ENCODE data around the gene ANGPTL2. TPM values are rescaled to one million over a fixed set of nuclear protein-coding genes. Genes with fewer than 3 reads are reported as not detected.
A peak's percentile ranks its signal among the peaks of the same experiment; 100 is the strongest.

ANGPTL2 gene
- total and polyA plus RNA-seq, 4 donors, result 0.93 to 3.2 (median 1.9) TPM

DNA sequence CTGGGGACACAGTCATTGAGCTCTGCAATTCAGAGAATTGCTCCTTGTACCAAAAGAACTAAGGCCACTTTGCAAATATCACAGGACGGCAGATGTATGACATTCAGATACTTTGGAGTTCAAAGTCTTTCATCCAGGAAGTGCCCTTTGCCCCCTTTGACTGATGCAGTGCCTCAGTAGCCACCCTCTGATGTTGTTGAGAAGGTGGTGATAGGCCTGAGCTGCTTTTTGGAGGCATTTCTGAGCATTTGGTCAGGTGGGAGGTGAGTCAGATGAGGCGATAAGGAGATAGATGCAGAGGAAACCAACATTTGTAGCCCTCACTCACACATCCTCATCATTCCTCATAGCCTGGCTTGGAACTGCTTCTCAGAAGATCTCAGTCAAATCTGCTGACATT, 63.4 kb downstream of the ANGPTL2 start:
- DNase-seq (ENCODE audit: low spot score), result no peak
- Histone ChIP-seq H3K27ac (ENCODE audit: low read depth in 1 of 2, low read length in 2 of 2) (no peak overlapping the region), H3K9ac (ENCODE audit: low read depth in 1 of 2, low read length in 2 of 2) (no peak overlapping the region), H3K9me3 (ENCODE audit: control insufficient read depth in 4 of 4, low read length in 3 of 4) (no peaks in the 10 kb centered on the region), H3K4me3 (ENCODE audit: low read depth in 1 of 3, low read length in 3 of 3) (no peak overlapping the region), H3K36me3 (ENCODE audit: control insufficient read depth in 4 of 4, insufficient read depth in 3 of 4, low read depth in 1 of 4, low read length in 3 of 4) (no peaks in the 10 kb centered on the region), H3K27me3 (ENCODE audit: control insufficient read depth in 4 of 4, insufficient read depth in 4 of 4, low read length in 3 of 4) (no peaks in the 10 kb centered on the region), H3K4me1 (ENCODE audit: control insufficient read depth in 4 of 4, insufficient read depth in 4 of 4, low read length in 3 of 4) (peaks cover 0 to 3% (median 0%) of the 10 kb centered on the region in 4 donors)
- 91% methylated on average over 2 of the region's 2 CpGs for WGBS
- no peak for TF ChIP-seq YY1 (IDR thresholded peaks at IDR 0.05)

DNA sequence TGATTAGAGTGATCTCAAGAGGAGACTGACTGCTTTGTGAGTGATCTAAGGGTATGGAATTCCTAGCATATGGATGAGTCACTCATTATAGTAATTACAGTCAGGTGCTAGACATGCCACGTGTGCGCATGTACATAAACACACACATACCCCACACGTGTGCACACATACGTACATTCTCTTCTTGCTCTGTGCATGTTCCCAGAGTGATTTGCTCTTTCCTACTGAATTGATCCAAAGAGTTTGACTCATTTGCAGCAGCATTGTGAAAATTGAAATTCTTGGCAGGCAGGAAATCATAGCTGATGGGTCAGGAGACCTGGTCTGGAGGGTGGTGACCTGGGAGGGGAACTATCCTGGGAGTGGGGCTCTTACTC, 63.8 kb downstream of the ANGPTL2 start:
- TF ChIP-seq, protein P1, sequence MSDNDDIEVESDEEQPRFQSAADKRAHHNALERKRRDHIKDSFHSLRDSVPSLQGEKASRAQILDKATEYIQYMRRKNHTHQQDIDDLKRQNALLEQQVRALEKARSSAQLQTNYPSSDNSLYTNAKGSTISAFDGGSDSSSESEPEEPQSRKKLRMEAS (IDR thresholded peaks at IDR 0.05), result no peak
- TF ChIP-seq FOXA1 (IDR thresholded peaks at IDR 0.05) (no peak), NR2F2 (IDR thresholded peaks at IDR 0.05) (no peak), TAF1 (conservative IDR thresholded peaks at IDR 0.05) (no peak), JUND (IDR thresholded peaks at IDR 0.05) (no peak), HNF4A (conservative IDR thresholded peaks at IDR 0.05) (no peak), GABPA (IDR thresholded peaks at IDR 0.05 in 1 of 2, conservative IDR thresholded peaks at IDR 0.05 in 1 of 2) (no peak), FOXA2 (IDR thresholded peaks at IDR 0.05) (no peak), HNF4G (IDR thresholded peaks at IDR 0.05) (no peak), YY1 (IDR thresholded peaks at IDR 0.05) (no peak), SP1 (IDR thresholded peaks at IDR 0.05) (no peak), RAD21 (IDR thresholded peaks at IDR 0.05) (no peak), EGR1 (IDR thresholded peaks at IDR 0.05; ENCODE audit: low read depth in 2 of 2) (no peak), RXRA (IDR thresholded peaks at IDR 0.05) (no peak)
- TF ChIP-seq, protein P2, sequence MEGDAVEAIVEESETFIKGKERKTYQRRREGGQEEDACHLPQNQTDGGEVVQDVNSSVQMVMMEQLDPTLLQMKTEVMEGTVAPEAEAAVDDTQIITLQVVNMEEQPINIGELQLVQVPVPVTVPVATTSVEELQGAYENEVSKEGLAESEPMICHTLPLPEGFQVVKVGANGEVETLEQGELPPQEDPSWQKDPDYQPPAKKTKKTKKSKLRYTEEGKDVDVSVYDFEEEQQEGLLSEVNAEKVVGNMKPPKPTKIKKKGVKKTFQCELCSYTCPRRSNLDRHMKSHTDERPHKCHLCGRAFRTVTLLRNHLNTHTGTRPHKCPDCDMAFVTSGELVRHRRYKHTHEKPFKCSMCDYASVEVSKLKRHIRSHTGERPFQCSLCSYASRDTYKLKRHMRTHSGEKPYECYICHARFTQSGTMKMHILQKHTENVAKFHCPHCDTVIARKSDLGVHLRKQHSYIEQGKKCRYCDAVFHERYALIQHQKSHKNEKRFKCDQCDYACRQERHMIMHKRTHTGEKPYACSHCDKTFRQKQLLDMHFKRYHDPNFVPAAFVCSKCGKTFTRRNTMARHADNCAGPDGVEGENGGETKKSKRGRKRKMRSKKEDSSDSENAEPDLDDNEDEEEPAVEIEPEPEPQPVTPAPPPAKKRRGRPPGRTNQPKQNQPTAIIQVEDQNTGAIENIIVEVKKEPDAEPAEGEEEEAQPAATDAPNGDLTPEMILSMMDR (IDR thresholded peaks at IDR 0.05; ENCODE audit: low read depth, low read length, missing input control), result no peak
- TF ChIP-seq, protein P3, sequence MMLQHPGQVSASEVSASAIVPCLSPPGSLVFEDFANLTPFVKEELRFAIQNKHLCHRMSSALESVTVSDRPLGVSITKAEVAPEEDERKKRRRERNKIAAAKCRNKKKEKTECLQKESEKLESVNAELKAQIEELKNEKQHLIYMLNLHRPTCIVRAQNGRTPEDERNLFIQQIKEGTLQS (IDR thresholded peaks at IDR 0.05), result no peak
- TF ChIP-seq, protein P4, sequence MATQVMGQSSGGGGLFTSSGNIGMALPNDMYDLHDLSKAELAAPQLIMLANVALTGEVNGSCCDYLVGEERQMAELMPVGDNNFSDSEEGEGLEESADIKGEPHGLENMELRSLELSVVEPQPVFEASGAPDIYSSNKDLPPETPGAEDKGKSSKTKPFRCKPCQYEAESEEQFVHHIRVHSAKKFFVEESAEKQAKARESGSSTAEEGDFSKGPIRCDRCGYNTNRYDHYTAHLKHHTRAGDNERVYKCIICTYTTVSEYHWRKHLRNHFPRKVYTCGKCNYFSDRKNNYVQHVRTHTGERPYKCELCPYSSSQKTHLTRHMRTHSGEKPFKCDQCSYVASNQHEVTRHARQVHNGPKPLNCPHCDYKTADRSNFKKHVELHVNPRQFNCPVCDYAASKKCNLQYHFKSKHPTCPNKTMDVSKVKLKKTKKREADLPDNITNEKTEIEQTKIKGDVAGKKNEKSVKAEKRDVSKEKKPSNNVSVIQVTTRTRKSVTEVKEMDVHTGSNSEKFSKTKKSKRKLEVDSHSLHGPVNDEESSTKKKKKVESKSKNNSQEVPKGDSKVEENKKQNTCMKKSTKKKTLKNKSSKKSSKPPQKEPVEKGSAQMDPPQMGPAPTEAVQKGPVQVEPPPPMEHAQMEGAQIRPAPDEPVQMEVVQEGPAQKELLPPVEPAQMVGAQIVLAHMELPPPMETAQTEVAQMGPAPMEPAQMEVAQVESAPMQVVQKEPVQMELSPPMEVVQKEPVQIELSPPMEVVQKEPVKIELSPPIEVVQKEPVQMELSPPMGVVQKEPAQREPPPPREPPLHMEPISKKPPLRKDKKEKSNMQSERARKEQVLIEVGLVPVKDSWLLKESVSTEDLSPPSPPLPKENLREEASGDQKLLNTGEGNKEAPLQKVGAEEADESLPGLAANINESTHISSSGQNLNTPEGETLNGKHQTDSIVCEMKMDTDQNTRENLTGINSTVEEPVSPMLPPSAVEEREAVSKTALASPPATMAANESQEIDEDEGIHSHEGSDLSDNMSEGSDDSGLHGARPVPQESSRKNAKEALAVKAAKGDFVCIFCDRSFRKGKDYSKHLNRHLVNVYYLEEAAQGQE (IDR thresholded peaks at IDR 0.05), result no peak
- TF ChIP-seq, protein P5, sequence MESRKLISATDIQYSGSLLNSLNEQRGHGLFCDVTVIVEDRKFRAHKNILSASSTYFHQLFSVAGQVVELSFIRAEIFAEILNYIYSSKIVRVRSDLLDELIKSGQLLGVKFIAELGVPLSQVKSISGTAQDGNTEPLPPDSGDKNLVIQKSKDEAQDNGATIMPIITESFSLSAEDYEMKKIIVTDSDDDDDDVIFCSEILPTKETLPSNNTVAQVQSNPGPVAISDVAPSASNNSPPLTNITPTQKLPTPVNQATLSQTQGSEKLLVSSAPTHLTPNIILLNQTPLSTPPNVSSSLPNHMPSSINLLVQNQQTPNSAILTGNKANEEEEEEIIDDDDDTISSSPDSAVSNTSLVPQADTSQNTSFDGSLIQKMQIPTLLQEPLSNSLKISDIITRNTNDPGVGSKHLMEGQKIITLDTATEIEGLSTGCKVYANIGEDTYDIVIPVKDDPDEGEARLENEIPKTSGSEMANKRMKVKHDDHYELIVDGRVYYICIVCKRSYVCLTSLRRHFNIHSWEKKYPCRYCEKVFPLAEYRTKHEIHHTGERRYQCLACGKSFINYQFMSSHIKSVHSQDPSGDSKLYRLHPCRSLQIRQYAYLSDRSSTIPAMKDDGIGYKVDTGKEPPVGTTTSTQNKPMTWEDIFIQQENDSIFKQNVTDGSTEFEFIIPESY (IDR thresholded peaks at IDR 0.05), result no peak
- 89% methylated on average over 4 of the region's 4 CpGs for WGBS

More for the DNA sequence above, 63.8 kb downstream of the ANGPTL2 start:
- Histone ChIP-seq H3K4me3 (ENCODE audit: low read depth in 1 of 3, low read length in 3 of 3) (no peak overlapping the region), H3K9ac (ENCODE audit: low read depth in 1 of 2, low read length in 2 of 2) (no peak overlapping the region), H3K36me3 (ENCODE audit: control insufficient read depth in 4 of 4, insufficient read depth in 3 of 4, low read depth in 1 of 4, low read length in 3 of 4) (no peaks in the 10 kb centered on the region), H3K27ac (ENCODE audit: low read depth in 1 of 2, low read length in 2 of 2) (peak overlapping the region in 1 of 2 donors; percentile 31), H3K4me1 (ENCODE audit: control insufficient read depth in 4 of 4, insufficient read depth in 4 of 4, low read length in 3 of 4) (peaks cover 0 to 3% (median 0%) of the 10 kb centered on the region in 4 donors), H3K27me3 (ENCODE audit: control insufficient read depth in 4 of 4, insufficient read depth in 4 of 4, low read length in 3 of 4) (no peaks in the 10 kb centered on the region), H3K9me3 (ENCODE audit: control insufficient read depth in 4 of 4, low read length in 3 of 4) (no peaks in the 10 kb centered on the region)
- DNase-seq (ENCODE audit: low spot score), result no peak
